Mononuclear cell (primary cell): ENCODE data around the gene PAX5. TPM values are rescaled to one million over a fixed set of nuclear protein-coding genes. Genes with fewer than 3 reads are reported as not detected.
"Not testable (repeated sequence)": the region's sequence is repeated elsewhere in the genome, so short reads cannot be mapped to it uniquely, and the experiment has no call there.

Experiments used
- H3K27me3 ChIP-seq: 2 replicates; pipeline ENCODE4 v1.6.0; 2011; ENCODE audit warnings: low read length, control low read depth; ENCODE audit not compliant: insufficient read depth
- H3K4me1 ChIP-seq: 2 replicates; pipeline ENCODE4 v1.5.1; 2011; ENCODE audit warnings: mild to moderate bottlenecking, low read length, control low read depth; ENCODE audit not compliant: insufficient read depth
- H3K4me3 ChIP-seq: 2 replicates; pipeline ENCODE4 v1.5.1; 2011; ENCODE audit warnings: mild to moderate bottlenecking, low read length, moderate library complexity
- H3K9me3 ChIP-seq: 2 replicates; pipeline ENCODE4 v1.5.1; 2011; ENCODE audit warnings: low read depth, mild to moderate bottlenecking, control low read depth, low read length
- total RNA-seq: library from RNA; depleted of rRNA; stranded (reverse); fragments of >200 nt; gene quantifications from one replicate; pipeline ENCODE4 v1.2.3, GENCODE V29; 2012

PAX5 gene
- total RNA-seq, 1 donor: 12.6 TPM

GRCh38 chr9:36878986-36879982 is 154.8 kb downstream of the PAX5 start:
- Histone ChIP-seq H3K4me3 (no peak overlapping the region), H3K9me3 (no peaks in the 10 kb centered on the region), H3K4me1 (no peaks in the 10 kb centered on the region)

GRCh38 chr9:36877239-36877638 is 156.8 kb downstream of the PAX5 start:
- no peaks in the 10 kb centered on the region for H3K9me3 ChIP-seq
- no peak overlapping the region for H3K4me3 ChIP-seq
- H3K27me3 ChIP-seq: no peaks in the 10 kb centered on the region
- no peaks in the 10 kb centered on the region for H3K4me1 ChIP-seq

More at GRCh38 chr9:36878986-36879982, 154.8 kb downstream of the PAX5 start:
- no peaks in the 10 kb centered on the region for H3K27me3 ChIP-seq

- no peaks in the 10 kb centered on the region for H3K9me3 ChIP-seq
- H3K4me3 ChIP-seq: no peak overlapping the region
- no peaks in the 10 kb centered on the region for H3K4me1 ChIP-seq
- no peaks in the 10 kb centered on the region for H3K27me3 ChIP-seq
Measured at GRCh38 chr9:36876056-36876455, 158.0 kb downstream of the PAX5 start.

GRCh38 chr9:36874921-36875320 is 159.1 kb downstream of the PAX5 start:
- Histone ChIP-seq H3K27me3 (no peaks in the 10 kb centered on the region), H3K4me3 (no peak overlapping the region), H3K9me3 (no peaks in the 10 kb centered on the region), H3K4me1 (no peaks in the 10 kb centered on the region)

- Histone ChIP-seq H3K4me3 (no peak overlapping the region), H3K27me3 (no peaks in the 10 kb centered on the region), H3K4me1 (no peaks in the 10 kb centered on the region), H3K9me3 (no peaks in the 10 kb centered on the region)
Measured at GRCh38 chr9:36874261-36874660, 159.8 kb downstream of the PAX5 start.

GRCh38 chr9:36873247-36873875 is 160.7 kb downstream of the PAX5 start:
- Histone ChIP-seq H3K27me3 (no peaks in the 10 kb centered on the region), H3K4me1 (no peaks in the 10 kb centered on the region), H3K4me3 (no peak overlapping the region), H3K9me3 (no peaks in the 10 kb centered on the region)

- H3K27me3 ChIP-seq: no peaks in the 10 kb centered on the region
- no peaks in the 10 kb centered on the region for H3K4me1 ChIP-seq
- H3K4me3 ChIP-seq: no peak overlapping the region
- H3K9me3 ChIP-seq: no peaks in the 10 kb centered on the region
Measured at GRCh38 chr9:36872641-36873040, 161.4 kb downstream of the PAX5 start.

GRCh38 chr9:36871606-36872005 is 162.5 kb downstream of the PAX5 start:
- H3K4me1 ChIP-seq: no peaks in the 10 kb centered on the region
- no peaks in the 10 kb centered on the region for H3K9me3 ChIP-seq
- H3K4me3 ChIP-seq: no peak overlapping the region
- no peaks in the 10 kb centered on the region for H3K27me3 ChIP-seq

GRCh38 chr9:36870960-36871359 is 163.1 kb downstream of the PAX5 start:
- Histone ChIP-seq H3K9me3 (no peaks in the 10 kb centered on the region), H3K27me3 (no peaks in the 10 kb centered on the region), H3K4me1 (no peaks in the 10 kb centered on the region), H3K4me3 (no peak overlapping the region)

GRCh38 chr9:36869605-36870004 is 164.5 kb downstream of the PAX5 start:
- not testable (repeated sequence) for H3K9me3 ChIP-seq, H3K4me1 ChIP-seq, H3K27me3 ChIP-seq

GRCh38 chr9:36868586-36869282 is 165.3 kb downstream of the PAX5 start:
- H3K4me3 ChIP-seq: no peak overlapping the region

More at GRCh38 chr9:36869605-36870004, 164.5 kb downstream of the PAX5 start:
- not testable (repeated sequence) for H3K4me3 ChIP-seq

GRCh38 chr9:36867672-36868471 is 166.2 kb downstream of the PAX5 start:
- Histone ChIP-seq H3K4me3 (no peak overlapping the region), H3K9me3 (no peaks in the 10 kb centered on the region), H3K27me3 (no peaks in the 10 kb centered on the region), H3K4me1 (no peaks in the 10 kb centered on the region)

More at GRCh38 chr9:36868586-36869282, 165.3 kb downstream of the PAX5 start:
- H3K9me3 ChIP-seq: no peaks in the 10 kb centered on the region
- no peaks in the 10 kb centered on the region for H3K4me1 ChIP-seq
- H3K27me3 ChIP-seq: no peaks in the 10 kb centered on the region

- H3K4me3 ChIP-seq: no peak overlapping the region
- H3K9me3 ChIP-seq: no peaks in the 10 kb centered on the region
- no peaks in the 10 kb centered on the region for H3K27me3 ChIP-seq
- H3K4me1 ChIP-seq: no peaks in the 10 kb centered on the region
Measured at GRCh38 chr9:36867241-36867640, 166.8 kb downstream of the PAX5 start.

- no peaks in the 10 kb centered on the region for H3K9me3 ChIP-seq
- no peaks in the 10 kb centered on the region for H3K27me3 ChIP-seq
- H3K4me3 ChIP-seq: no peak overlapping the region
- no peaks in the 10 kb centered on the region for H3K4me1 ChIP-seq
Measured at GRCh38 chr9:36866840-36867239, 167.2 kb downstream of the PAX5 start.
